MM.1S (cell line): ENCODE results near the gene CRY1.

Source experiments
- DNase-seq: peaks from one replicate; pipeline ENCODE4 v3.0.0-alpha.2; 2015
- H2AFZ ChIP-seq: fragments of 300-600 bp; sonication (generic); 2 replicates; pipeline ENCODE4 v1.6.0; 2016; ENCODE audit warnings: antibody characterized with exemption, low read length
- H3F3A ChIP-seq: fragments of 300-600 bp; sonication (generic); 2 replicates; pipeline ENCODE4 v1.6.1; 2016; ENCODE audit warnings: mild to moderate bottlenecking, antibody characterized with exemption, low read length, moderate library complexity, mixed read lengths; ENCODE audit not compliant: insufficient read depth
- H3K27ac ChIP-seq: fragments of 300-600 bp; sonication (generic); 2 replicates; pipeline ENCODE4 v1.5.1; 2016; ENCODE audit warnings: mild to moderate bottlenecking, low read length
- H3K27me3 ChIP-seq: fragments of 300-600 bp; sonication (generic); replicated peaks from 2 replicates; pipeline ENCODE4 v1.6.0; 2016; ENCODE audit warnings: low read length; ENCODE audit not compliant: insufficient read depth
- H3K36me3 ChIP-seq: fragments of 300-600 bp; sonication (generic); replicated peaks from 2 replicates; pipeline ENCODE4 v1.6.1; 2016; ENCODE audit warnings: mild to moderate bottlenecking, low read length, mixed read lengths; ENCODE audit not compliant: insufficient read depth
- H3K4me1 ChIP-seq: fragments of 300-600 bp; sonication (generic); 2 replicates; pipeline ENCODE4 v1.6.1; 2016; ENCODE audit warnings: low read length, mixed read lengths
- H3K4me2 ChIP-seq: fragments of 300-600 bp; sonication (generic); 2 replicates; pipeline ENCODE4 v1.6.0; 2016; ENCODE audit warnings: low read depth, low read length
- H3K4me3 ChIP-seq: fragments of 300-600 bp; sonication (generic); 2 replicates; pipeline ENCODE4 v1.5.1; 2016; ENCODE audit warnings: low read length, mixed read lengths
- H3K79me2 ChIP-seq: fragments of 300-600 bp; sonication (generic); 2 replicates; pipeline ENCODE4 v1.6.1; 2016; ENCODE audit warnings: mixed run types, low read length, mixed read lengths
- H3K9ac ChIP-seq: fragments of 300-600 bp; sonication (generic); 2 replicates; pipeline ENCODE4 v1.6.1; 2016; ENCODE audit warnings: low read length, mixed read lengths
- H3K9me2 ChIP-seq: fragments of 300-600 bp; sonication (generic); replicated peaks from 2 replicates; pipeline ENCODE4 v1.6.1; 2016; ENCODE audit warnings: mild to moderate bottlenecking, low read length, mixed read lengths; ENCODE audit not compliant: insufficient read depth
- H3K9me3 ChIP-seq: fragments of 300-600 bp; sonication (generic); replicated peaks from 2 replicates; pipeline ENCODE4 v1.6.1; 2016; ENCODE audit warnings: mild to moderate bottlenecking, low read length, mixed read lengths; ENCODE audit not compliant: insufficient read depth
- H4K20me1 ChIP-seq: fragments of 300-600 bp; sonication (generic); 2 replicates; pipeline ENCODE4 v1.6.1; 2016; ENCODE audit warnings: mild to moderate bottlenecking, low read length, moderate library complexity, mixed read lengths; ENCODE audit not compliant: insufficient read depth
- EZH2 ChIP-seq: fragments of 300-600 bp; sonication (generic); optimal IDR thresholded peaks from 2 replicates; pipeline ENCODE3; 2017; ENCODE audit warnings: low read depth, mild to moderate bottlenecking, antibody characterized with exemption, low read length, mixed read lengths
- EZH2phosphoT487 ChIP-seq: fragments of 300-600 bp; sonication (generic); IDR thresholded peaks from 2 replicates; pipeline ENCODE4 v1.6.1; 2018; ENCODE audit warnings: antibody characterized with exemption, low read length
- TF ChIP-seq, protein P1 (sequence below): fragments of 300-600 bp; sonication (generic); IDR thresholded peaks from 2 replicates; pipeline ENCODE4 v1.5.1; 2016; ENCODE audit warnings: antibody characterized with exemption, low read length, mixed read lengths

Gene CRY1

DNA sequence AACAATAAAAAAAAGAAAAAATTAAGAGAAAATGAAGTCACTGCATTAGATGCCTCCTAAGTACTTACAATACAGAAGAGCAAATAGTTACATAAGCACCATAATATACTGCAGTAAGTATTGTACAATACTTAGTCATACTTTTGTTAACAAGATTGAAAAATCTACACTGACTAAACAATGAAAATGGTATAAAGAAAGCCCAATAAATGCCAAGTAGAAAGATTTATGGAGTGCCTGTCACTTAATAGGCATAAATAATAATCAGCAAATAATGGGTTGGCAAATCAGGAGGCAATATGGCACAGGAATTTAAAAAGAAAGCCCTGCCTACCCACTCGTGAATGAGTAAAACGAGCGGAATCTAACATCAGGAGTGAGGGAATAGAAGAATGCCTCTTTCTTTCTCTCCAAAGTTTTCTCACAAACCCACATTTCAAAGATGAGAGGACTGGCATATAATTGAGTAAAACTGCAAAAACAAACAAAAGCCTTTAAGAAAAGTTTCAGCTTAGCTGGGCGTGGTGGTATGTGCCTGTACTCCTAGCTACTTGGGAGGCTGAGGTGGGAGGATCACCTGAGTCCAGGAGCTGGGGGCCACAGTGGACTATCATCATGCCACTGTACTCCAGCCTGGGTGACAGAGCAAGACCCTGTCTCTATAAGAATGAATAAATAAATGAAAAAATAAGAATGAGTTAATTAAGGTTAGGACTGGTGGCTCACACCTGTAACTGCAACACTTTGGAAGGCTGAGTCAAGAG lies 36.1 kb downstream of the CRY1 start:
- Histone ChIP-seq H3K4me2 (no peak overlapping the region), H3K27me3 (no peaks in the 10 kb centered on the region), H4K20me1 (no peaks in the 10 kb centered on the region), H3K9me3 (no peaks in the 10 kb centered on the region), H3K36me3 (no peaks in the 10 kb centered on the region), H2AFZ (no peak overlapping the region), H3K79me2 (no peaks in the 10 kb centered on the region), H3K4me1 (no peaks in the 10 kb centered on the region), H3K27ac (no peak overlapping the region), H3K9ac (no peak overlapping the region), H3K9me2 (no peaks in the 10 kb centered on the region), H3F3A (no peaks in the 10 kb centered on the region), H3K4me3 (no peak overlapping the region)
- TF ChIP-seq, protein P1, sequence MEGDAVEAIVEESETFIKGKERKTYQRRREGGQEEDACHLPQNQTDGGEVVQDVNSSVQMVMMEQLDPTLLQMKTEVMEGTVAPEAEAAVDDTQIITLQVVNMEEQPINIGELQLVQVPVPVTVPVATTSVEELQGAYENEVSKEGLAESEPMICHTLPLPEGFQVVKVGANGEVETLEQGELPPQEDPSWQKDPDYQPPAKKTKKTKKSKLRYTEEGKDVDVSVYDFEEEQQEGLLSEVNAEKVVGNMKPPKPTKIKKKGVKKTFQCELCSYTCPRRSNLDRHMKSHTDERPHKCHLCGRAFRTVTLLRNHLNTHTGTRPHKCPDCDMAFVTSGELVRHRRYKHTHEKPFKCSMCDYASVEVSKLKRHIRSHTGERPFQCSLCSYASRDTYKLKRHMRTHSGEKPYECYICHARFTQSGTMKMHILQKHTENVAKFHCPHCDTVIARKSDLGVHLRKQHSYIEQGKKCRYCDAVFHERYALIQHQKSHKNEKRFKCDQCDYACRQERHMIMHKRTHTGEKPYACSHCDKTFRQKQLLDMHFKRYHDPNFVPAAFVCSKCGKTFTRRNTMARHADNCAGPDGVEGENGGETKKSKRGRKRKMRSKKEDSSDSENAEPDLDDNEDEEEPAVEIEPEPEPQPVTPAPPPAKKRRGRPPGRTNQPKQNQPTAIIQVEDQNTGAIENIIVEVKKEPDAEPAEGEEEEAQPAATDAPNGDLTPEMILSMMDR: no peak
- TF ChIP-seq EZH2 (no peak), EZH2phosphoT487 (no peak)
- DNase-seq: no peak

DNA sequence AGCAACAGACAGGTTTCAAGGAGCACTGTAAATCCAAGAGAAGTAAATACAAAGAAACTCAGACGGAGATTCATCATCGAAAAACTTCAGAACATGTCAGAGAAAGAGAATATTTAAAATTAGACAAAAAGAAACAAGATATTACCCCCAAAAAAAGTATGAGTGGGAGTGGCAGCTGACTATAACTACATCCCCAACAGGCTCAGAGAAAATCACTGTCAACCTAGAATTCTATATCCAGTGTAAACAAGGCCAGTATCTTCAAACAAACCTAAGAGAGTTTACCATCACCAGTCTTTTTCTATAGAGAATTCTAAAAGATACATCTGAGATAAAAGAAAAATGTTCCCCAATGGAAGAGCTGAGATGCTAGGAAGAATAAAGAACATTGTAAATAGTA lies 39.6 kb downstream of the CRY1 start:
- Histone ChIP-seq H3K79me2 (no peaks in the 10 kb centered on the region), H3K27ac (no peak overlapping the region), H3K9me3 (no peaks in the 10 kb centered on the region), H3K9ac (no peak overlapping the region), H3K36me3 (no peaks in the 10 kb centered on the region), H3F3A (no peaks in the 10 kb centered on the region), H3K4me3 (no peak overlapping the region), H4K20me1 (no peaks in the 10 kb centered on the region), H3K4me2 (no peak overlapping the region), H2AFZ (no peak overlapping the region), H3K4me1 (no peaks in the 10 kb centered on the region), H3K27me3 (no peaks in the 10 kb centered on the region), H3K9me2 (no peaks in the 10 kb centered on the region)
- DNase-seq: no peak
- TF ChIP-seq EZH2: no peak
- no peak for TF ChIP-seq EZH2phosphoT487
- TF ChIP-seq, protein P1: no peak

DNA sequence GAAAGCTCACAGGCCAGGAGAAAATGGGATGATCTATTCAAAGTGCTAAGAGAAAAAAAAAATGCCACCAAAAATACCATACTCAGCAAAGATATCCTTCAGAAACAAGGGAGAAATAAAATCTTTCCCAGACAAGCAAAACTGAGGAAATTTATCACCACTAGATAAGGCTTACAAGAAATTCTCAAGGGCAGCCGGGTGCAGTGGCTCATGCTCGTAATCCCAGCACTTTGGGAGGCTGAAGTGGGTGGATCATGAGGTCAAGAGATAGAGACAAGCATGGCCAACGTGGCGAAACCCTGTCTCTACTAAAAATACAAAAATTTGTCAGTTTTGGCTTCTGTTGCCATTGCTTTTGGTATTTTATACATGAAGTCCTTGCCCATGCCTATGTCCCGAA lies 48.2 kb downstream of the CRY1 start:
- Histone ChIP-seq H4K20me1 (no peaks in the 10 kb centered on the region), H3K9me2 (no peaks in the 10 kb centered on the region), H2AFZ (no peak overlapping the region), H3K9me3 (no peaks in the 10 kb centered on the region), H3F3A (no peaks in the 10 kb centered on the region), H3K27ac (no peak overlapping the region), H3K36me3 (no peaks in the 10 kb centered on the region), H3K4me3 (no peak overlapping the region), H3K4me1 (no peaks in the 10 kb centered on the region), H3K79me2 (no peaks in the 10 kb centered on the region), H3K27me3 (no peaks in the 10 kb centered on the region), H3K9ac (no peak overlapping the region), H3K4me2 (no peak overlapping the region)
- no peak for DNase-seq
- TF ChIP-seq EZH2phosphoT487 (no peak), EZH2 (no peak)
- TF ChIP-seq, protein P1: no peak
